Activated CD4-positive, alpha-beta memory T cell treated with anti-CD3 and anti-CD28 coated beads for 36 hours (primary cell): Measurements from ENCODE around the gene SLC9C1. TPM values are rescaled to one million over a fixed set of nuclear protein-coding genes. Genes with fewer than 3 reads are reported as not detected.
A peak's percentile ranks its signal among the peaks of the same experiment; 100 is the strongest.

ENCODE experiments used
- CTCF ChIA-PET: fragments of 350-600 bp; sonication (Branson Sonifier 250); formaldehyde crosslinking; loops from one replicate; lab custom pipeline; 2021; ENCODE audit warnings: antibody characterized with exemption, inconsistent platforms; lab: Charles Lee
- POLR2A ChIA-PET: fragments of 350-600 bp; sonication (Branson Sonifier 250); formaldehyde crosslinking; loops from one replicate; lab custom pipeline; 2021; ENCODE audit warnings: antibody characterized with exemption; lab: Charles Lee
- DNase-seq: peaks from one replicate; pipeline ENCODE4 v3.0.0-alpha.2; 2020
- H3K27ac Mint-ChIP-seq: one replicate; pipeline ENCODE4 v1.8.0; 2021; ENCODE audit warnings: mixed read lengths
- H3K27me3 Mint-ChIP-seq: one replicate; pipeline ENCODE4 v1.8.0; 2021; ENCODE audit warnings: mixed read lengths
- H3K36me3 Mint-ChIP-seq: one replicate; pipeline ENCODE4 v1.8.0; 2021; ENCODE audit warnings: mixed read lengths
- H3K4me1 Mint-ChIP-seq: one replicate; pipeline ENCODE4 v1.8.0; 2021; ENCODE audit warnings: low read depth, mixed read lengths
- H3K4me3 Mint-ChIP-seq: one replicate; pipeline ENCODE4 v1.8.0; 2021; ENCODE audit warnings: mild to moderate bottlenecking, mixed read lengths
- H3K9me3 Mint-ChIP-seq: one replicate; pipeline ENCODE4 v1.8.0; 2021; ENCODE audit warnings: mixed read lengths
- intact Hi-C: fragments of 100-400 bp; cut with micrococcal nuclease; formaldehyde crosslinking; loops from one replicate; pipeline ENCODE4 v1.15.1; 2023
- total RNA-seq, 2 experiments: library from RNA; stranded (reverse); gene quantifications; one replicate each; pipeline ENCODE4 v1.2.3, GENCODE V29; 2021

Gene SLC9C1
- total RNA-seq, result not detected

GRCh38 chr3:112293368-112294321, at the start of gene SLC9C1:
TSS of gene SLC9C1 (minus strand) at chr3:112294216. CDS start at chr3:112286791, 7,425 bp downstream.
- no peak within 1 kb of the TSS for H3K27ac Mint-ChIP-seq
- no peaks in the 10 kb centered on the region for H3K9me3 Mint-ChIP-seq
- peaks cover 23% of the 10 kb centered on the region for H3K4me1 Mint-ChIP-seq
- no peak for DNase-seq
- H3K27me3 Mint-ChIP-seq, result no peaks in the 10 kb centered on the region
- ChIA-PET CTCF (interaction anchor here (0.6 to 5.3 kb wide), 41 partner anchors 10 to 289 kb away, joined by 3 to 42 read pairs (median 5); partner anchors contain the start of genes ATG3, BTLA, CD200 and SLC35A5), POLR2A (no interaction called here)
- no peaks in the 10 kb centered on the region for H3K36me3 Mint-ChIP-seq
- peak within 1 kb of the TSS; percentile 56 for H3K4me3 Mint-ChIP-seq
- intact Hi-C loops, result loop anchor here (1.0 kb wide), 3 partner anchors 144 to 238 kb away; no protein-coding TSS in a partner anchor

GRCh38 chr3:112341386-112341785, 47.4 kb upstream of the SLC9C1 start:
- Mint-ChIP-seq H3K36me3 (peaks cover 51% of the 10 kb centered on the region), H3K4me1 (peaks cover 63% of the 10 kb centered on the region), H3K9me3 (peaks cover 2% of the 10 kb centered on the region), H3K27me3 (no peaks in the 10 kb centered on the region), H3K4me3 (peak overlapping the region; percentile 18), H3K27ac (peak overlapping the region; percentile 79)
- CTCF ChIA-PET, result no interaction called here
- POLR2A ChIA-PET, result no interaction called here
- no peak for DNase-seq
- intact Hi-C loops, result loop anchor here (1.0 kb wide), 1 partner anchor 38 kb away; no protein-coding TSS in a partner anchor

- peaks cover 74% of the 10 kb centered on the region for H3K4me1 Mint-ChIP-seq
- CTCF ChIA-PET, result no interaction called here
- H3K36me3 Mint-ChIP-seq, result peaks cover 46% of the 10 kb centered on the region
These were observed 45.6 kb upstream of the SLC9C1 start for GRCh38 chr3:112339609-112340008.

GRCh38 chr3:112339134-112339533, 45.1 kb upstream of the SLC9C1 start:
- intact Hi-C loops, result loop anchor here (2.0 to 10.0 kb wide), 4 partner anchors 20 to 636 kb away; partner anchors contain the start of gene CD200R1
- ChIA-PET CTCF (interaction anchor here (1.0 to 4.1 kb wide), 3 partner anchors 65 to 181 kb away, joined by 3 to 21 read pairs (median 4); no protein-coding TSS in a partner anchor), POLR2A (interaction anchor here (0.8 to 2.5 kb wide), 4 partner anchors 12 to 160 kb away, joined by 3 to 10 read pairs (median 8); partner anchors contain the start of gene BTLA)
- Mint-ChIP-seq H3K4me1 (peaks cover 78% of the 10 kb centered on the region), H3K27me3 (no peaks in the 10 kb centered on the region), H3K27ac (no peak overlapping the region), H3K4me3 (peak overlapping the region; percentile 33), H3K9me3 (peaks cover 2% of the 10 kb centered on the region), H3K36me3 (peaks cover 41% of the 10 kb centered on the region)
- DNase-seq, result no peak

More at GRCh38 chr3:112339609-112340008, 45.6 kb upstream of the SLC9C1 start:
- POLR2A ChIA-PET, result no interaction called here
- Mint-ChIP-seq H3K9me3 (peaks cover 2% of the 10 kb centered on the region), H3K27ac (peak overlapping the region; percentile 57), H3K27me3 (no peaks in the 10 kb centered on the region), H3K4me3 (peak overlapping the region; percentile 33)
- DNase-seq, result no peak
- intact Hi-C loops, result loop anchor here (2.0 to 10.0 kb wide), 4 partner anchors 19 to 635 kb away; partner anchors contain the start of gene CD200R1

- DNase-seq, result no peak
- intact Hi-C loops, result loop anchor here (1.0 to 10.0 kb wide), 5 partner anchors 10 to 636 kb away; partner anchors contain the start of gene CD200R1
- ChIA-PET CTCF (interaction anchor here (0.6 to 4.1 kb wide), 10 partner anchors 10 to 182 kb away, joined by 3 to 21 read pairs (median 4); partner anchors contain the start of genes BTLA and SLC9C1), POLR2A (interaction anchor here (0.7 to 2.5 kb wide), 7 partner anchors 9 to 223 kb away, joined by 3 to 10 read pairs (median 3); partner anchors contain the start of genes ATG3, BTLA and SLC35A5)
- Mint-ChIP-seq H3K36me3 (peaks cover 39% of the 10 kb centered on the region), H3K4me3 (peak overlapping the region; percentile 35), H3K9me3 (peaks cover 1% of the 10 kb centered on the region), H3K27me3 (no peaks in the 10 kb centered on the region), H3K27ac (peak overlapping the region; percentile 88), H3K4me1 (peaks cover 79% of the 10 kb centered on the region)
These were observed 44.7 kb upstream of the SLC9C1 start for GRCh38 chr3:112338727-112339056.

- peak overlapping the region; percentile 35 for H3K4me3 Mint-ChIP-seq
- H3K4me1 Mint-ChIP-seq, result peaks cover 79% of the 10 kb centered on the region
- intact Hi-C loops, result loop anchor here (1.0 to 10.0 kb wide), 5 partner anchors 10 to 637 kb away; partner anchors contain the start of gene CD200R1
- peaks cover 36% of the 10 kb centered on the region for H3K36me3 Mint-ChIP-seq
- no peaks in the 10 kb centered on the region for H3K27me3 Mint-ChIP-seq
- H3K27ac Mint-ChIP-seq, result peak overlapping the region; percentile 88
- ChIA-PET POLR2A (interaction anchor here (0.7 to 2.5 kb wide), 7 partner anchors 10 to 224 kb away, joined by 3 to 10 read pairs (median 3); partner anchors contain the start of genes ATG3, BTLA and SLC35A5), CTCF (interaction anchor here (0.6 to 4.1 kb wide), 10 partner anchors 10 to 182 kb away, joined by 3 to 21 read pairs (median 4); partner anchors contain the start of genes BTLA and SLC9C1)
- no peak for DNase-seq
- H3K9me3 Mint-ChIP-seq, result no peaks in the 10 kb centered on the region
These were observed 44.2 kb upstream of the SLC9C1 start for GRCh38 chr3:112338021-112338726.

GRCh38 chr3:112335434-112335781, 41.4 kb upstream of the SLC9C1 start:
- Mint-ChIP-seq H3K27ac (peak overlapping the region; percentile 88), H3K4me3 (peak overlapping the region; percentile 87), H3K36me3 (peaks cover 21% of the 10 kb centered on the region), H3K4me1 (peaks cover 67% of the 10 kb centered on the region), H3K9me3 (no peaks in the 10 kb centered on the region), H3K27me3 (no peaks in the 10 kb centered on the region)
- ChIA-PET POLR2A (interaction anchor here (1.2 to 1.4 kb wide), 2 partner anchors 28 to 98 kb away, joined by 3 to 5 read pairs; no protein-coding TSS in a partner anchor), CTCF (interaction anchor here (0.8 to 4.1 kb wide), 6 partner anchors 10 to 197 kb away, joined by 3 to 21 read pairs (median 6); no protein-coding TSS in a partner anchor)
- intact Hi-C loops, result loop anchor here (2.0 to 10.0 kb wide), 2 partner anchors 163 to 639 kb away; partner anchors contain the start of genes BTLA and CD200R1
- no peak for DNase-seq

GRCh38 chr3:112334691-112335433, 40.8 kb upstream of the SLC9C1 start:
- Mint-ChIP-seq H3K27ac (peak overlapping the region; percentile 88), H3K4me3 (peak overlapping the region; percentile 87), H3K9me3 (no peaks in the 10 kb centered on the region), H3K4me1 (peaks cover 64% of the 10 kb centered on the region), H3K27me3 (no peaks in the 10 kb centered on the region), H3K36me3 (peaks cover 21% of the 10 kb centered on the region)
- DNase-seq, result no peak
- intact Hi-C loops, result loop anchor here (2.0 to 10.0 kb wide), 3 partner anchors 38 to 640 kb away; partner anchors contain the start of genes BTLA and CD200R1
- ChIA-PET POLR2A (interaction anchor here (1.2 to 3.0 kb wide), 3 partner anchors 29 to 165 kb away, joined by 3 to 13 read pairs (median 5); partner anchors contain the start of gene BTLA), CTCF (interaction anchor here (0.8 to 4.1 kb wide), 10 partner anchors 9 to 224 kb away, joined by 3 to 44 read pairs (median 14); partner anchors contain the start of gene SLC9C1)

- POLR2A ChIA-PET, result interaction anchor here (0.6 to 3.0 kb wide), 10 partner anchors 12 to 354 kb away, joined by 3 to 13 read pairs (median 5); partner anchors contain the start of genes ABHD10, ATG3, BTLA and SLC35A5
- intact Hi-C loops, result loop anchor here (1.0 to 10.0 kb wide), 6 partner anchors 36 to 641 kb away; partner anchors contain the start of genes BTLA, CD200R1, GCSAM and SLC35A5
- Mint-ChIP-seq H3K9me3 (no peaks in the 10 kb centered on the region), H3K27me3 (no peaks in the 10 kb centered on the region), H3K4me3 (peak overlapping the region; percentile 87), H3K4me1 (peaks cover 53% of the 10 kb centered on the region), H3K27ac (peak overlapping the region; percentile 88), H3K36me3 (peaks cover 14% of the 10 kb centered on the region)
- CTCF ChIA-PET, result interaction anchor here (0.6 to 3.6 kb wide), 24 partner anchors 8 to 617 kb away, joined by 3 to 44 read pairs (median 4); partner anchors contain the start of genes ATG3, BTLA, GCSAM and SLC35A5
- no peak for DNase-seq
These were observed 39.6 kb upstream of the SLC9C1 start for GRCh38 chr3:112333381-112334317.
